Measurements from ENCODE around the gene APMAP. TPM values are rescaled to one million over a fixed set of nuclear protein-coding genes. Genes with fewer than 3 reads are reported as not detected.

Gene APMAP
- total and polyA plus RNA-seq, 2 of the 13 experiments (the other 11 are each of a cell fraction or from before 2014, with no cell fraction given): 168 to 214 TPM

GRCh38 chr20:24992487-24993205 lies at the start of gene APMAP (continued):
- TF ChIP-seq DBP (CRISPR knock-in tag; IDR thresholded peaks at IDR 0.05; ENCODE audit: not compliant biosample characterization) (peak; percentile 86), ZNF574 (CRISPR knock-in tag; IDR thresholded peaks at IDR 0.05) (peak; percentile 96), ZBTB3 (CRISPR knock-in tag; IDR thresholded peaks at IDR 0.05; ENCODE audit: borderline replicate concordance, low read depth) (no peak; the same call in 1 of the 2 replicates), CEBPZ (IDR thresholded peaks at IDR 0.05; ENCODE audit: low read length) (no peak), FIP1L1 (IDR thresholded peaks at IDR 0.05; ENCODE audit: borderline replicate concordance, insufficient read depth, low read depth, low read length) (no peak), ZNF781 (CRISPR knock-in tag; IDR thresholded peaks at IDR 0.05; ENCODE audit: borderline replicate concordance, not compliant biosample characterization) (peak; percentile 98), RARG (CRISPR knock-in tag; IDR thresholded peaks at IDR 0.05; ENCODE audit: low read depth) (no peak), SRY (CRISPR knock-in tag; IDR thresholded peaks at IDR 0.05) (peak; percentile 94), ZNF614 (CRISPR knock-in tag; IDR thresholded peaks at IDR 0.05; ENCODE audit: borderline replicate concordance) (peak; percentile 93; the same call in 1 of the 2 replicates), SOX5 (CRISPR knock-in tag; IDR thresholded peaks at IDR 0.05; ENCODE audit: borderline replicate concordance) (peak; percentile 63; the same call in 1 of the 2 replicates), SRSF1 (optimal IDR thresholded peaks at IDR 0.05; ENCODE audit: low read depth, low read length) (no peak), ZNF7 (CRISPR knock-in tag; IDR thresholded peaks at IDR 0.05) (peak; percentile 8; the same call in 1 of the 2 replicates), GTF2F1 (IDR thresholded peaks at IDR 0.05; ENCODE audit: low read length) (no peak), ZNF749 (CRISPR knock-in tag; IDR thresholded peaks at IDR 0.05; ENCODE audit: borderline replicate concordance) (peak; percentile 88; the same call in 1 of the 2 replicates), EEA1 (CRISPR knock-in tag; IDR thresholded peaks at IDR 0.05; ENCODE audit: borderline replicate concordance) (peak; percentile 95; the same call in 1 of the 2 replicates), ZHX1 (CRISPR knock-in tag; IDR thresholded peaks at IDR 0.05; ENCODE audit: low read depth) (peak; percentile 81), KDM3A (CRISPR knock-in tag; IDR thresholded peaks at IDR 0.05; ENCODE audit: low read depth) (peak; percentile 98), ZNF558 (CRISPR knock-in tag; IDR thresholded peaks at IDR 0.05; ENCODE audit: borderline replicate concordance) (peak; percentile 83; the same call in 1 of the 2 replicates), NFKB2 (CRISPR knock-in tag; IDR thresholded peaks at IDR 0.05; ENCODE audit: borderline replicate concordance) (peak; percentile 99)

All from HepG2 (cell line).